Fibroblast of the aortic adventitia (primary cell): Measurements from ENCODE around the gene SPATA2L. TPM values are rescaled to one million over a fixed set of nuclear protein-coding genes. Genes with fewer than 3 reads are reported as not detected.
"Not testable (repeated sequence)": the region's sequence is repeated elsewhere in the genome, so short reads cannot be mapped to it uniquely, and the experiment has no call there.

Source experiments
- DNase-seq: peaks from one replicate; pipeline ENCODE4 v3.0.0-alpha.2; 2010; ENCODE audit warnings: low read depth
- H3K4me3 ChIP-seq: 2 replicates; pipeline ENCODE4 v1.5.1; 2011; ENCODE audit warnings: low read depth, mild to moderate bottlenecking, control low read depth, low read length, moderate library complexity
- total RNA-seq: library from RNA; depleted of rRNA; stranded (reverse); fragments of >200 nt; gene quantifications from 2 replicates; pipeline ENCODE4 v1.2.3, GENCODE V29; 2012; ENCODE audit warnings: low replicate concordance
- TF ChIP-seq, protein P1 (sequence below): IDR thresholded peaks from 2 replicates; pipeline ENCODE4 v1.5.1; 2011; ENCODE audit warnings: mild to moderate bottlenecking, low read length, control low read depth, inconsistent platforms; ENCODE audit not compliant: insufficient read depth

The SPATA2L gene
- total RNA-seq, 1 donor, result 10.1 TPM

GRCh38 chr16:89688395-89688794 is 13.1 kb downstream of the SPATA2L start:
- H3K4me3 ChIP-seq, result no peak overlapping the region
- DNase-seq, result no peak
- TF ChIP-seq, protein P1, sequence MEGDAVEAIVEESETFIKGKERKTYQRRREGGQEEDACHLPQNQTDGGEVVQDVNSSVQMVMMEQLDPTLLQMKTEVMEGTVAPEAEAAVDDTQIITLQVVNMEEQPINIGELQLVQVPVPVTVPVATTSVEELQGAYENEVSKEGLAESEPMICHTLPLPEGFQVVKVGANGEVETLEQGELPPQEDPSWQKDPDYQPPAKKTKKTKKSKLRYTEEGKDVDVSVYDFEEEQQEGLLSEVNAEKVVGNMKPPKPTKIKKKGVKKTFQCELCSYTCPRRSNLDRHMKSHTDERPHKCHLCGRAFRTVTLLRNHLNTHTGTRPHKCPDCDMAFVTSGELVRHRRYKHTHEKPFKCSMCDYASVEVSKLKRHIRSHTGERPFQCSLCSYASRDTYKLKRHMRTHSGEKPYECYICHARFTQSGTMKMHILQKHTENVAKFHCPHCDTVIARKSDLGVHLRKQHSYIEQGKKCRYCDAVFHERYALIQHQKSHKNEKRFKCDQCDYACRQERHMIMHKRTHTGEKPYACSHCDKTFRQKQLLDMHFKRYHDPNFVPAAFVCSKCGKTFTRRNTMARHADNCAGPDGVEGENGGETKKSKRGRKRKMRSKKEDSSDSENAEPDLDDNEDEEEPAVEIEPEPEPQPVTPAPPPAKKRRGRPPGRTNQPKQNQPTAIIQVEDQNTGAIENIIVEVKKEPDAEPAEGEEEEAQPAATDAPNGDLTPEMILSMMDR, result no peak

DNA sequence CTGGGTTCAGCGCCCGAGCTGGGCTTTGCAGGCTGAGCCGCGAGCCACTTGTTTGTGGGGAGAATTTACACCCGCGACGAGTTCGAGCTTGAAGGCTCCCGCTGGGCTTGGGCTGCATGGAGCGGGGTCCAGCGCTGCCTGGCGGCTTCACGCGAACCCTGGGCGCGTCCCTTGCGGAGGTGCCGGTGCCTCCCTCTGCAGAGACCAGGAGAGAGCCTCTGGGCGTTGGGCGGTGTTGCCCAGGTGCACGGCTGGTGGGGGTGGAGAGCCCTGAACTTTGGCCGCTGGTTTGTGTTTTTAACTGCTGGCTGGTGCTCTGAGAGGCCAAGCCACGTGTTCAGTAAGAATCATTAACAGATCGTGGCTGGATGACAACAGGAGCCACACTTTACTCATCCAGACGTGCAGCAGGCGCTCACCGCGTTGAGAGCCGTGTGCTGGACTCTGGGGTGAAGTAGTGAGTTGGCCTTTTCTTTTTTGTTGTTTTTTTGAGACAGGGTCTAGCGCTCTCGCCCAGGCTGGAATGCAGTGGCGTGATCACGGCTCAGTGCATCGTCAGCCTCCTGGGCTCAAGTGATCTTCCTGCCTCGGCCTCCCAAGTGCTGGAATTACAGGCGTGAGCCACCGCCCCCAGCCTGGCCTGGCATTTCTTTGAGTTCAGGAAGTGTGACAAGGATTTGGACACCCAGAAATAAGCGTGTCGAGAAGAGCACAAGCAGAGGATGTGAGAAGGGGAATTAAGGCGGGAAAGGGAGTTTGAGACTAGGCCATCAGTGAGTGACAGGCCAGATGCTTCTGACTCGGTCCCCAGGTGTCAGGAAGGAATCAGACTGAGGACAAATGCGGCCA is 14.2 kb downstream of the SPATA2L start:
- TF ChIP-seq, protein P1, result no peak

DNA sequence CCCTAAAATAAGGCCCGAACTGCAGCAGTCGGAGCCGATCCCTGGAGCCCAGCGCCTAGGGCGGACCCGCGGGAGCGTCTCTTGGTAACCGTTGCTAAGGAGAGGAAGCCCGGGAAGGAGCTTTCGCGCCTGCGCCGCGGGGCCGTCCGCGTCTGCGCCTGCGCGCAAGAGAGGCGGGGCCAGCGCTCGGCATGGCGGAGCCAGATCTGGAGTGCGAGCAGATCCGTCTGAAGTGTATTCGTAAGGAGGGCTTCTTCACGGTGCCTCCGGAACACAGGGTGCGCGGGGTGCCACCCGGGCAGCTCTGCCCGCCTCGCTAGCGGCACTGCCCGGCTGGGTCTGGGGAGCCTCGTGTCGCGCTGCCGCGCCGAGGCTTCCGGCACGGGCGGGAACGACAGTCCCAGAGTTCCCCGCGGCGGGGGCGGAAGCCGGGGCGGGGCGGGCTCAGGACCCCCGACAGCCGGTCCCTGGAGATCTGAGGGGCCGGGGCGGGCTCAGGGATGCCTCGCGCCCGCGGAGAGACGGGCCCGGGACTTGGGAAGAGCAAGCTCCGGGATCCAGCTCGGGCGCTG is 14.9 kb downstream of the SPATA2L start, which contains the start of gene CDK10:
Gene CDK10 (plus strand): TSS at position 170 of the 572 bp plus-strand sequence. CDS start 22 bp downstream, at position 192.
- DNase-seq, result peak; percentile 85
- TF ChIP-seq, protein P1, result no peak
- peak within 1 kb of the TSS; percentile 92 for H3K4me3 ChIP-seq

More for the DNA sequence above, 14.2 kb downstream of the SPATA2L start:
- peak; percentile 22 for DNase-seq
- peak overlapping the region; percentile 92 for H3K4me3 ChIP-seq

DNA sequence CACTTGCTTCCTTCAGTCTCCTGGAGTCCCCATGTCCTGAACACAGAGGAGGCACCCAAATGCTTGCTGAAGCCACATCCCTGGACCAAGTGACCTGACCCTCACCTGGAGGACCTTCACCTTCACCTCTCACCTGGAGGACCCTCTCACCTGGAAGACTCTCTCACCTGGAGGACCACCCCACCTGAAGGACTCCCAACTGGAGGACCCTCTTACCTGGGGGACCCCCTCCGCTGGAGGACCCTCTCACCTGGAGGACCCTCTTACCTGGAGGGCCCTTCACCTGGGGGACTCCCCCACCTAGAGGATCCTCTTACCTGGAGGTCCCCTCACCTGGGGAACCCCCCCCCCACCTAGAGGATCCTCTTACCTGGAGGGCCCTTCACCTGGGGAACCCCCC is 15.6 kb downstream of the SPATA2L start:
- no peak overlapping the region for H3K4me3 ChIP-seq
- no peak for DNase-seq
- TF ChIP-seq, protein P1, result no peak

DNA sequence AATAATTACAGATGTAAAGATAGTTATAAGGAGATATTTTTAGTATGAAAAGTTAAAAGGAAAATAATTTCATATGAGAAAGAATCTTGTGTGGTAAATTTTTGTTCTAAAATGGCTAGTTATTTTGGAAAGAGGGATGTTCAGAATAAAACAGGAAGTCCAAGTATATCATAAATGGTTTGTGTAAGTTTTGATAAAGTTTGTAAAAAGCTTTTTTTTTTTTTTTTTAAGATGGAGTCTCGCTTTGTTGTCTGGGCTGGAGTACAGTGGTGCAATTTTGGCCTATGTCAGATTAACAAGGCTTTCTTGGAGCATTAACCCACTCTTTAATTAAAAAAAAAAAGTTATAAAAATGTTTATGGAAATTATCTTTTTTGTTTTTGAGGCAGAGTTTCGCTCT is 23.2 kb downstream of the SPATA2L start:
- DNase-seq, result no peak
- no peak overlapping the region for H3K4me3 ChIP-seq
- TF ChIP-seq, protein P1, result no peak

DNA sequence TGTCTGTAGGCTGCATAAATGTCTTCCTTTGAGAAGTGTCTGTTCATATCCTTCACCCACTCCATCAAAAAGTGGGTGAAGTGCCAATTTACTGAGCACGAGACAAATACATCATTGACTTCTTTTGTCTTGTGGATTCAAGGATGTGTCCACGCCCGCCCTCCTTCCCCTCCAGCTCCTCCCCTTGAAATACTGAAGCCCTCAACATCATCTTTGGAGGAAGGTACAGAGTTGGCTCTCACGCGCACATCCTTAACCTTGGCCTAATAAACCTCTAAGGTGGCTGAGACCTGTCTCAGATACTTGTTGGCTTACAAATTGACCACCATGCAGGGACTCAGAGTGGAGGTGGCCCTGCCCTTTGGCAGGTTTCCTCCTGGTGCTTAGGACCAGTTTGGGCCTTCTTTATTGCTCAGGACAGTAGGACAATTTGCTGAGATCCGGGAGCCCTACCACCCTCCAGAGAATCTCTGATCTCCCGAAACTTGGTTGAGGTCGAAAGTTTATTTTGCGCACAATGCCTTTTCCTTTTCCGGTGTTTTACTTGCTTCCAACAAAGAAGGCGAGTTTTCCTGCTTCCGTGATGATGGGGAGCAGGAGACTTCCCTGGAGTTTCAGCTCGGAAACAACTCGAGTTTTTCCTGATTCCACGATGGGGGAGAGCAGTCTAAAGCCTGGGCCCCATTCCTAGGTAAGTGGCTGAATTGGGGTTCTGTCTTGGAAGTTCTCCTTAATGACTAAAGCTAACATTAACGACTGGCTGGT is 29.1 kb downstream of the SPATA2L start:
- no peak for DNase-seq
- TF ChIP-seq, protein P1, result no peak
- H3K4me3 ChIP-seq, result no peak overlapping the region

DNA sequence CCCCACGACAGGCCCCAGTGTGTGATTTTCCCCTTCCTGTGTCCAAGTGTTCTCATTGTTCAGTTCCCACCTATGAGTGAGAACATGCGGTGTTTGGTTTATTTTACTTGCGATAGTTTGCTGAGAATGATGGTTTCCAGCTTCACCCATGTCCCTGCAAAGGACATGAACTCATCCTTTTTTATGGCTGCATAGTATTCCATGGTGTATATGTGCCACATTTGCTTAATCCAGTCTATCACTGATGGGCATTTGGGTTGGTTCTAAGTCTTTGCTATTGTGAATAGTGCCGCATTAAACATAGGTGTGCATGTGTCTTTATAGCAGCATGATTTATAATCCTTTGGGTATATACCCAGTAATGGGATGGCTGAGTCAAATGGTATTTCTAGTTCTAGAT is 29.9 kb downstream of the SPATA2L start:
- H3K4me3 ChIP-seq, DNase-seq: not testable (repeated sequence)
